Adrenal gland (tissue), 12 donors: Measurements from ENCODE around the gene FRMPD3. TPM values are rescaled to one million over a fixed set of nuclear protein-coding genes. Genes with fewer than 3 reads are reported as not detected.
A peak's percentile ranks its signal among the peaks of the same experiment; 100 is the strongest.

Source experiments
- DNase-seq, 7 donors: peaks; one replicate each; pipeline ENCODE4 v3.0.0-alpha.2; 2019 to 2020
- H3K27ac ChIP-seq, 5 donors: fragments of 200-600 bp; sonication (generic) in 4 of 5; 1 replicate in 3 of 5; 2 replicates in 2 of 5; pipeline versions ENCODE4 v1.5.1 to v1.8.0; 2016 to 2020; ENCODE audit warnings: mild to moderate bottlenecking in 1 of 5
- H3K27me3 ChIP-seq: fragments of 200-600 bp; 2 replicates; pipeline ENCODE4 v1.8.0; 2021
- H3K36me3 ChIP-seq, 2 donors: fragments of 200-600 bp; replicated peaks in 1 of 2; 1 replicate in 1 of 2; 2 replicates in 1 of 2; pipeline versions ENCODE4 v1.5.1 to v1.8.0; 2018 to 2022
- H3K4me1 ChIP-seq, 2 donors: fragments of 200-600 bp; replicated peaks in 1 of 2; 1 replicate in 1 of 2; 2 replicates in 1 of 2; pipeline versions ENCODE4 v1.5.1 to v1.8.0; 2018 to 2021
- H3K4me3 ChIP-seq, 4 donors: fragments of 200-600 bp; sonication (generic) in 3 of 4; one replicate each; pipeline ENCODE4 v1.5.1; 2016 to 2018
- H3K9me3 ChIP-seq, 3 donors: fragments of 200-600 bp; sonication (generic) in 1 of 3; replicated peaks in 1 of 3; 1 replicate in 2 of 3; 2 replicates in 1 of 3; pipeline versions ENCODE4 v1.5.1 to v1.8.0; 2016 to 2021
- POLR2A ChIP-seq, 2 donors: fragments of 450-650 bp; IDR thresholded peaks; one replicate each; pipeline ENCODE4 v1.6.1; 2017; ENCODE audit warnings: antibody characterized with exemption in 2 of 2, mild to moderate bottlenecking in 2 of 2, moderate library complexity in 1 of 2
- WGBS, 4 donors: extraction: QIAGEN DNeasy Blood & Tissue Kit in 2 of 4; methylation state at CpG; one replicate each; pipeline versions ENCODE4 v1.1.5 to v1.1.7; 2013 to 2017; 5-methylcytosine and 5-hydroxymethylcytosine counted together
- intact Hi-C, 2 donors: fragments of 100-400 bp; cut with DNase I; formaldehyde crosslinking; loops; one replicate each; pipeline versions ENCODE4 v1.14.1 to v1.15.0; 2022 to 2023
- polyA plus RNA-seq, 3 donors: library from polyadenylated mRNA; stranded (reverse); fragments of 200-250 nt in 2 of 3; fragments of 350-450 nt in 1 of 3; fragmentation: Illumina TruSeq in 1 of 3; extraction: RNeasy Lipid Tissue Mini Kit (QIAGEN cat#74804) in 1 of 3; gene quantifications; one replicate each; pipeline ENCODE4 v1.2.3, GENCODE V29; 2013 to 2014
- total RNA-seq, 9 donors: library from RNA; depleted of rRNA in 4 of 9; stranded (reverse); fragments of >200 nt in 4 of 9; fragments of 120-200 nt in 1 of 9; fragmentation: NEBNext Ultra II Directional in 1 of 9; extraction: Animal tissue kit (Norgen Biotek cat#: 25700) in 1 of 9; gene quantifications; one replicate each; pipeline versions ENCODE4 v1.1.0 to v1.2.4, GENCODE V29; 2013 to 2023
- TF ChIP-seq, protein P1 (sequence below), 6 experiments: fragments of 450-650 bp in 4 of 6; fragments of 200-600 bp in 2 of 6; sonication (generic) in 1 of 6; IDR thresholded peaks; 1 replicate in 5 of 6; 2 replicates in 1 of 6; pipeline versions ENCODE4 v1.5.1 to v1.8.0; 2016 to 2021; ENCODE audit warnings: antibody characterized with exemption in 6 of 6, mild to moderate bottlenecking in 2 of 6, moderate library complexity in 1 of 6
- donor health status: healthy with polysubstance abuse.
- donor health status: Bipolar disorder and iron deficiency.
- donor health status: DM: yes; HTN: yes; CAD: no.
- donor health status: DM: no; HTN: no; CAD: no.
- donor health status: DM: no; HTN: no; CAD: no.
- donor health status: DM: yes; HTN: yes; CAD: no.

Gene FRMPD3
- total and polyA plus RNA-seq, 12 donors = 0.03 to 0.69 (median 0.22) TPM; not detected in 4

DNA sequence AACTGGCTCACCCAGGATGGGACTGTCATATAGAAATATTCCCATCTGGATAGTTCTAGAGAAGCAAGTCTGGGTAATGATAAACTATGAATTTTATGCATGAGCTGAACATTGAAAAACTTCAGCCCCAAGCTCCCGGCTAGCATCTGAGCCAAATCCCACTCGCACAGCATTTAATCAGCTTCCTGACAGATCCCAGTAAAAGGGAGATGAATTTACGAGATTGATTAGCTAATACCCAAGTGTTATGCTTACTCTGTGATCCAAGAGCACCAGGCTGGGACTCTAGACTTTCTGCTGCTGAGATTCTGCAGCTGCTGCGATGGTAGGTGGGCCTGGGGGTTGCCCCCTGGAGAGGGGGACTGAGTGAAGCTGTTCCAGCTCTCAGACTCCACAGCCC is 28.0 kb downstream of the FRMPD3 start:
- TF ChIP-seq, protein P1, sequence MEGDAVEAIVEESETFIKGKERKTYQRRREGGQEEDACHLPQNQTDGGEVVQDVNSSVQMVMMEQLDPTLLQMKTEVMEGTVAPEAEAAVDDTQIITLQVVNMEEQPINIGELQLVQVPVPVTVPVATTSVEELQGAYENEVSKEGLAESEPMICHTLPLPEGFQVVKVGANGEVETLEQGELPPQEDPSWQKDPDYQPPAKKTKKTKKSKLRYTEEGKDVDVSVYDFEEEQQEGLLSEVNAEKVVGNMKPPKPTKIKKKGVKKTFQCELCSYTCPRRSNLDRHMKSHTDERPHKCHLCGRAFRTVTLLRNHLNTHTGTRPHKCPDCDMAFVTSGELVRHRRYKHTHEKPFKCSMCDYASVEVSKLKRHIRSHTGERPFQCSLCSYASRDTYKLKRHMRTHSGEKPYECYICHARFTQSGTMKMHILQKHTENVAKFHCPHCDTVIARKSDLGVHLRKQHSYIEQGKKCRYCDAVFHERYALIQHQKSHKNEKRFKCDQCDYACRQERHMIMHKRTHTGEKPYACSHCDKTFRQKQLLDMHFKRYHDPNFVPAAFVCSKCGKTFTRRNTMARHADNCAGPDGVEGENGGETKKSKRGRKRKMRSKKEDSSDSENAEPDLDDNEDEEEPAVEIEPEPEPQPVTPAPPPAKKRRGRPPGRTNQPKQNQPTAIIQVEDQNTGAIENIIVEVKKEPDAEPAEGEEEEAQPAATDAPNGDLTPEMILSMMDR (IDR thresholded peaks at IDR 0.05) = no peak
- TF ChIP-seq POLR2A (IDR thresholded peaks at IDR 0.05) = no peak
- Histone ChIP-seq H3K27me3 (peaks cover 24% of the 10 kb centered on the region), H3K4me1 (no peaks in the 10 kb centered on the region), H3K36me3 (no peaks in the 10 kb centered on the region), H3K4me3 (no peak overlapping the region), H3K27ac (no peak overlapping the region), H3K9me3 (no peaks in the 10 kb centered on the region)
- no peak for DNase-seq
- intact Hi-C loops = no loop called here
- 39 to 82% (median 62%) methylated on average over 2 to 4 of the region's 4 CpGs for WGBS, 4 donors

GRCh38 chrX:107480272-107480671 is 30.8 kb downstream of the FRMPD3 start:
- no peak for DNase-seq
- intact Hi-C loops = no loop called here
- Histone ChIP-seq H3K9me3 (no peaks in the 10 kb centered on the region), H3K36me3 (no peaks in the 10 kb centered on the region), H3K27ac (no peak overlapping the region), H3K4me3 (no peak overlapping the region), H3K4me1 (no peaks in the 10 kb centered on the region), H3K27me3 (peaks cover 27% of the 10 kb centered on the region)
- TF ChIP-seq POLR2A (IDR thresholded peaks at IDR 0.05) = no peak
- TF ChIP-seq, protein P1 (IDR thresholded peaks at IDR 0.05) = no peak
- 36 to 75% (median 70%) methylated on average over 2 to 5 of the region's 5 CpGs for WGBS, 4 donors

DNA sequence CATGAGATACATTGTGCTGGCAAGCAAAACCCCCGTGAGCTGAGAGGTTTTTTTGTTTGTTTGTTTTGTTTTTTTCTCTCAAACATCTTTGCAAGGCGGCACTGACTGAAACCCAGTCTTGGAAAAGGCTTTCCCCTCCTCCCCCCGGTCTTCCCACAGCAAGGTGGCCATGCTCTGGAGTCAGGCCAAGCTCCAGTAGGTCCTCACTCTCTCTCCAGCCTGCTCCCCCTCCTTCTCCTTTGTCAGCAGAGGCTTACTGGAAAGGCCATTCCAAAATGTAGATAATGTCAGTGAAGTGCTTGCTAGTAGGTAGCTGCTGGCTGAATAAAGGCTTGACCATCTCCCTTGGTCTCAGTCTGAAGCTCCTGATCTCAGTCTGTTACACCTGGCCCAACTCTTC is 32.6 kb downstream of the FRMPD3 start:
- no peak overlapping the region for H3K27ac ChIP-seq
- no peak for DNase-seq
- 53 to 74% (median 66%) methylated on average over 3 of the region's 3 CpGs for WGBS, 4 donors

DNA sequence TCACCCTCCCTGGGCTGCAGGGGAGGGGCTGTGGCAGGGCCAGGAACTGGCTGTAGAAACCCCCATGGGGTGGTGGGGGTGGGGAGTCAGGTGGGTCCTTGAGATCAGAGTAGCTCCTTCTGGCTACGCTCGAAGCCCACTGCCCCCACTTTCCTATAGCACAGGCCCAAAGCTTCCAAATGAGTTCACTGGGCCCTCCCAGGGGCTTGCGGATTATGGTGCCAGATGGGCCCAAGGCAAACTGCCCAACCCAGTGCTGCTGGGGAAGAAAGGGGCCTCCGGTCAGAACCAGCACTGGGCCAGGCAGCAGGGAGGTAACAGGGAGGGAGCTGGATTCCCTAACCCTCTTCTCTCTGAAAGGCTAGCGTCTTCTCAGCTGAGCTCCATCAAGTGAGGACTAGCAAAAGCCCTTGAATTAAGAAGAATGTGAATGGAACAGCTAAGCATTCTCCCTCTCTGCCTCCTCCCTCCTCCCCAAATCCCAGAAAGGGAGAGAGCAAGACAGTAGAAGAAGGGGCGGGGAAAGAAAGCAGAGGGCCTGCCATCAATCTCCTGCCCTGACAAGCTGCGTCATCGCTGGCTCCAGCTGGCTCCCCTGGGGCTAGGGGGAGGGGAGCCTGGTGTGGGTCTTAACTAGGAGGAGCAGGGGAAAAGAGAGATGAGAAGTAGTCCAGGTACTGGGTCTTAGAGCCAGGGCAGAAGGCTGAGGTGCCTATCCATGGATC is 34.7 kb downstream of the FRMPD3 start:
- no peak overlapping the region for H3K27ac ChIP-seq
- no peaks in the 10 kb centered on the region for H3K9me3 ChIP-seq
- WGBS, 4 donors = 22 to 65% (median 60%) methylated on average over 3 to 8 of the region's 8 CpGs
- H3K4me3 ChIP-seq = no peak overlapping the region
- no peaks in the 10 kb centered on the region for H3K36me3 ChIP-seq
- intact Hi-C loops = no loop called here
- H3K27me3 ChIP-seq = peaks cover 10% of the 10 kb centered on the region
- no peaks in the 10 kb centered on the region for H3K4me1 ChIP-seq
- peak in 3 of 7 donors; percentile 1 to 53 (median 15) for DNase-seq
- TF ChIP-seq, protein P1 (IDR thresholded peaks at IDR 0.05) = no peak

More for the DNA sequence above, 32.6 kb downstream of the FRMPD3 start:
- H3K4me1 ChIP-seq = no peaks in the 10 kb centered on the region
- H3K4me3 ChIP-seq = no peak overlapping the region
- intact Hi-C loops = no loop called here
- peaks cover 23% of the 10 kb centered on the region for H3K27me3 ChIP-seq
- no peaks in the 10 kb centered on the region for H3K9me3 ChIP-seq
- no peak for TF ChIP-seq POLR2A (IDR thresholded peaks at IDR 0.05)
- TF ChIP-seq, protein P1 (IDR thresholded peaks at IDR 0.05) = no peak
- no peaks in the 10 kb centered on the region for H3K36me3 ChIP-seq
